ENCODE measurements around the gene ASGR1. TPM values are rescaled to one million over a fixed set of nuclear protein-coding genes. Genes with fewer than 3 reads are reported as not detected.

The ASGR1 gene
- total and polyA plus RNA-seq, 2 donors, result 0.90 to 3.3 TPM

- peaks cover 9 to 42% of the 10 kb centered on the region in 2 donors for H3K4me1 ChIP-seq (ENCODE audit: control insufficient read depth in 2 of 2, insufficient read depth in 2 of 2, low read length in 2 of 2)
- peaks cover under 1 to 2% of the 10 kb centered on the region in 2 donors for H3K36me3 ChIP-seq (ENCODE audit: control insufficient read depth in 2 of 2, insufficient read depth in 2 of 2, low read length in 1 of 2)
- WGBS, result 99% methylated on average over 9 of the region's 9 CpGs
- H3K27ac ChIP-seq (ENCODE audit: low read depth in 1 of 2, low read length in 1 of 2), result no peak overlapping the region
- H3K27me3 ChIP-seq (ENCODE audit: control insufficient read depth in 2 of 2, insufficient read depth in 1 of 2, low read length in 1 of 2), result peaks cover 0 to 3% of the 10 kb centered on the region in 2 donors
- H3K4me3 ChIP-seq (ENCODE audit: low read length in 2 of 2), result no peak overlapping the region
- no peaks in the 10 kb centered on the region for H3K9me3 ChIP-seq (ENCODE audit: control insufficient read depth in 2 of 2, insufficient read depth in 1 of 2, low read length in 1 of 2)
- DNase-seq (ENCODE audit: low read depth in 6 of 9, low spot score in 9 of 9), result no peak
Observed at GRCh38 chr17:7208754-7209460, 29.7 kb upstream of the ASGR1 start.

DNA sequence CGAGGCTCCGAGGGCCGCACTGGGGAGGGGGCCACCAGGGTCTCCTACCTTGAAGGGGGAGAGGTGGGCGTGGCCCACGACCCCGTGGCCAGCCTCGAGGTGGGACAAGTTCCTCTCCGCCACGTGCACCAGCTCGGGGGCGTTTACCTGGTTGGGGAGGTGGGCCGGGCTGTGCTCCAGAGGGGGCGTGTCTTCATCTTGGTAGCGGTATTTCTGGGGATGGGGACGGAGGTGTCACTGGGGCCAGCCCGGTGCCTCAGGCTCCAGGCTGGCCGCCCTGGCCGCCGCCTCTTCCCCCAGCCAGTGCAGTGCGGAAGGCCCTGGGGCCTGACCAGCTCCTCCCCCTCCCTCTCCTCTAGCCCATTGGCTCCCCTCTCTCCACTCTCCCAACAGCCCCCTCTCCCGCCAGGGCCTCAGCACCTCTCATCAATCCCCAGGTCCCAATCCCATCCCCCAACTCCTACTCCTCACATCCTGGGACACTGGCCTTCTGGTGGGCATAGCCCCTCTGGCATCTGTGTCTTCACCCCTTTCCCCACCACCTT is 28.9 kb upstream of the ASGR1 start:
- no peak for DNase-seq (ENCODE audit: low read depth in 6 of 9, low spot score in 9 of 9)
- no peaks in the 10 kb centered on the region for H3K9me3 ChIP-seq (ENCODE audit: control insufficient read depth in 2 of 2, insufficient read depth in 1 of 2, low read length in 1 of 2)
- peaks cover 9% of the 10 kb centered on the region in 2 donors for H3K36me3 ChIP-seq (ENCODE audit: control insufficient read depth in 2 of 2, insufficient read depth in 2 of 2, low read length in 1 of 2)
- no peak overlapping the region for H3K27ac ChIP-seq (ENCODE audit: low read depth in 1 of 2, low read length in 1 of 2)
- peaks cover 2 to 34% of the 10 kb centered on the region in 2 donors for H3K4me1 ChIP-seq (ENCODE audit: control insufficient read depth in 2 of 2, insufficient read depth in 2 of 2, low read length in 2 of 2)
- H3K27me3 ChIP-seq (ENCODE audit: control insufficient read depth in 2 of 2, insufficient read depth in 1 of 2, low read length in 1 of 2), result peaks cover 0 to 3% of the 10 kb centered on the region in 2 donors
- no peak overlapping the region for H3K4me3 ChIP-seq (ENCODE audit: low read length in 2 of 2)
- WGBS, result 91% methylated on average over 21 of the region's 21 CpGs

DNA sequence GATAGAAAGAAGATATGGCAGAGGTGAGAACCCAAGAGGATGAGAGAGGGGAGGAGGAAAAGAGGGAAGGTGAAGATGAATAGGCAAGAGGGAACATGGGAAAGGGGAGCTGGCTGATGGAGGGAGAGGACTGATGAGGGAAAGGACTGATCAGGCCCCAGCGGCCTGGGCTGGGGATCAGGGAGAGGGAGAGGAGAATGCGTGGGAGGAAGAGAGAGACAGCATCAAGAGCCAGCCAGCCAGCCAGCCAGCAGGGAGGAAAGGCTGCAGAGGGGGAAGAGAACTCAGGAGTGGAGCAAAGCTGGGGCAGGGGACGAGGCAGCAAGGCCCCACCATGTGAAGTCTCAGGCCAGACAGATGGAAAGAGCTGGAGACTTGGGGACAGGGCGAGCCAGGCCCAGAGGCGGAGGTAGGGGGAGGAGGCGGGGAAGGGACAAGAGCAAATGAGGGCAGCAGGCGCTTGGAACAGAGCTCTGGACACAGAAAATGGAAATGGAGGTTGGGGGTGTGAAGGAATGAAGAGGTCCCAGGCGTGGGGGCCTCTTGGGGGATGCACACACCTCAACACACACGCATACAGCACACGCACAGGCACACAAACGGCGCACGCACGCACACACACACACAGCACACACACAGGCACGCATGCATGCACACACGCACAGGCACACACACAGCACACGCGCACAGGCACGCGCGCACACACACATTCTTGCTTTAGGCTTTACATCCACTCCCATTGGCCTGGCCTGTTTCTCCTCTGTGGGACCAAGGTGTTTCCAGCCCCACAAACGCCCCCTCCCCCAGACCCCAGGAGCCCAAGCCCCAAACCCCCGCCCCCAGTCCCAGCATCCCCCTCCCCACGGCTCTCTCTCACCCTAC is 28.2 kb upstream of the ASGR1 start:
- H3K36me3 ChIP-seq (ENCODE audit: control insufficient read depth in 2 of 2, insufficient read depth in 2 of 2, low read length in 1 of 2), result peaks cover 16% of the 10 kb centered on the region in 2 donors
- DNase-seq (ENCODE audit: low read depth in 6 of 9, low spot score in 9 of 9), result no peak
- no peaks in the 10 kb centered on the region for H3K9me3 ChIP-seq (ENCODE audit: control insufficient read depth in 2 of 2, insufficient read depth in 1 of 2, low read length in 1 of 2)
- H3K4me3 ChIP-seq (ENCODE audit: low read length in 2 of 2), result no peak overlapping the region
- H3K27ac ChIP-seq (ENCODE audit: low read depth in 1 of 2, low read length in 1 of 2), result no peak overlapping the region
- peaks cover 2 to 33% of the 10 kb centered on the region in 2 donors for H3K4me1 ChIP-seq (ENCODE audit: control insufficient read depth in 2 of 2, insufficient read depth in 2 of 2, low read length in 2 of 2)
- WGBS, result 97% methylated on average over 24 of the region's 24 CpGs
- H3K27me3 ChIP-seq (ENCODE audit: control insufficient read depth in 2 of 2, insufficient read depth in 1 of 2, low read length in 1 of 2), result peaks cover 0 to 3% of the 10 kb centered on the region in 2 donors

DNA sequence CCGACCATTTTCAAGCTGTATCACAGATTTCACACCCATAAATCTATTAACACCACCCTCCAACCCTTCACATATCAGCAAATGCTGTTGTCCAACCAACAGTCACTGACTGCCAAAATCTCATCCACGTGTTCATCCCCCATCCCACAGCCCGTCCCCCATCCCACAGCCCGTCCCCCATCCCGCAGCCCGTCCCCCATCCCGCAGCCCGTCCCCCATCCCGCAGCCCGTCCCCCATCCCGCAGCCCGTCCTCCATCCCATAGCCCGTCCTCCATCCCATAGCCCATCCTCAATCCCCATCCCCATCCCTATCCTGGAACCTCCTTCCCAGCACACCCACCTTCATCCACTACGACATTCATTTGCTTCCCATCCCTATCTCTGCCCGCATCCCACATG is 26.4 kb upstream of the ASGR1 start:
- DNase-seq (ENCODE audit: low read depth in 6 of 9, low spot score in 9 of 9), result no peak
- peaks cover 2 to 23% of the 10 kb centered on the region in 2 donors for H3K4me1 ChIP-seq (ENCODE audit: control insufficient read depth in 2 of 2, insufficient read depth in 2 of 2, low read length in 2 of 2)
- H3K27ac ChIP-seq (ENCODE audit: low read depth in 1 of 2, low read length in 1 of 2), result peak overlapping the region; percentile 66 to 80
- WGBS, result 87% methylated on average over 15 of the region's 15 CpGs
- H3K27me3 ChIP-seq (ENCODE audit: control insufficient read depth in 2 of 2, insufficient read depth in 1 of 2, low read length in 1 of 2), result no peaks in the 10 kb centered on the region
- peaks cover 18 to 30% of the 10 kb centered on the region in 2 donors for H3K36me3 ChIP-seq (ENCODE audit: control insufficient read depth in 2 of 2, insufficient read depth in 2 of 2, low read length in 1 of 2)
- no peaks in the 10 kb centered on the region for H3K9me3 ChIP-seq (ENCODE audit: control insufficient read depth in 2 of 2, insufficient read depth in 1 of 2, low read length in 1 of 2)
- peak overlapping the region; percentile 49 to 61 for H3K4me3 ChIP-seq (ENCODE audit: low read length in 2 of 2)

DNA sequence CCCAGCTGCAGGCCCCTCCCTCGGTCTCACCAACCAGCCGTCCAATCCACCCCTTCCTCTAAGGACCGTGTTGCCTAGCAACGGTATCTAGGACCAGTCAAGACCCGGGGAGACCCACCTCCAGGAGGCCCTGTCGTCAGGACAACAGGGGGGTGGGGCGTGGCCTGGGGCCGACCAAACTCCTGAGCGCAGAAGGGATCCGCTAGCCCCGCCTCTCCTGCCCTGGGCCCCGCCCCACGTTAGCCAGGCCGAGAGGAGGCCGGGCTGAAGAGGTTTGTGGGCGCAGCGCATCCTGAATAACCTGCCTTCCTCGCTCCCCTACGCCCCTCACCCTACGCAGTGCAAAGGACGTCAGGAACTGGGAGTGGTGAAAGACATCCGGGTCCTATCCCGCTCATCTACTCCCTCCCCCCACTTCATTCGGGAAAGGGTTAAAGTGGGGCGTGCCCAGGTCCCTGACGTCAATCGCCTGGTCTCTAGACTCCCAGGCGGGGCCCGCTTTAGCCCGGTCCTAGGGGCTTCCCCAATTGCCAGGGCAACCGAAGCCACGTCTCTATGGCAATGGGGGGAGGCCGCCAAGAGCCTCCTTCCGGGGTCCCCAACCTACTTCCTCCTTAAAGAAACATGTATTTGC is 25.8 kb upstream of the ASGR1 start:
- H3K9me3 ChIP-seq (ENCODE audit: control insufficient read depth in 2 of 2, insufficient read depth in 1 of 2, low read length in 1 of 2), result no peaks in the 10 kb centered on the region
- H3K4me1 ChIP-seq (ENCODE audit: control insufficient read depth in 2 of 2, insufficient read depth in 2 of 2, low read length in 2 of 2), result peaks cover 2 to 19% of the 10 kb centered on the region in 2 donors
- peak overlapping the region; percentile 66 to 80 for H3K27ac ChIP-seq (ENCODE audit: low read depth in 1 of 2, low read length in 1 of 2)
- peak; percentile 71 to 94 (median 83) for DNase-seq (ENCODE audit: low read depth in 6 of 9, low spot score in 9 of 9)
- H3K36me3 ChIP-seq (ENCODE audit: control insufficient read depth in 2 of 2, insufficient read depth in 2 of 2, low read length in 1 of 2), result peaks cover 18 to 33% of the 10 kb centered on the region in 2 donors
- peak overlapping the region; percentile 49 to 61 for H3K4me3 ChIP-seq (ENCODE audit: low read length in 2 of 2)
- no peaks in the 10 kb centered on the region for H3K27me3 ChIP-seq (ENCODE audit: control insufficient read depth in 2 of 2, insufficient read depth in 1 of 2, low read length in 1 of 2)
- under 1% methylated on average over 34 of the region's 34 CpGs for WGBS

DNA sequence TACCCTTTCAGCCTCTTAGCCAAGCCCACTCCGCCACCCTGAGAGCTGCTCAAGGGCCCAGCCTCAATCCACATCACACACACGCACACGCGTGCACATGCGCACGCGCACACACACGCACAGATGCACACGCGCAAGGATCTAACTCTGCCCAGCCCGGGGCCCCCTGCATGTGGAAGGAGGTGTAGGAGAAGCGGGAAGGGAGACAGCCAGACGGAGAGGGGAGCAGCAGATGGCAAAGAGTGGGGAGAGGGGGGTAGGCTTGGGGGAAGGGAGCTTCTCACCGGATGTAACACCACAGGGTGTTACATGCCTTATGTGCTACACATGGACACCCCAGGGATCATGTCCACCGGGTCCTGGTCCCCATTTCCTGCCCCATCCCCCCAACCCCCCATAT is 25.2 kb upstream of the ASGR1 start:
- peaks cover 18 to 36% of the 10 kb centered on the region in 2 donors for H3K36me3 ChIP-seq (ENCODE audit: control insufficient read depth in 2 of 2, insufficient read depth in 2 of 2, low read length in 1 of 2)
- no peaks in the 10 kb centered on the region for H3K27me3 ChIP-seq (ENCODE audit: control insufficient read depth in 2 of 2, insufficient read depth in 1 of 2, low read length in 1 of 2)
- peak overlapping the region; percentile 19 to 66 for H3K27ac ChIP-seq (ENCODE audit: low read depth in 1 of 2, low read length in 1 of 2)
- peak overlapping the region; percentile 49 to 61 for H3K4me3 ChIP-seq (ENCODE audit: low read length in 2 of 2)
- no peak for DNase-seq (ENCODE audit: low read depth in 6 of 9, low spot score in 9 of 9)
- H3K9me3 ChIP-seq (ENCODE audit: control insufficient read depth in 2 of 2, insufficient read depth in 1 of 2, low read length in 1 of 2), result no peaks in the 10 kb centered on the region
- 91% methylated on average over 15 of the region's 15 CpGs for WGBS
- H3K4me1 ChIP-seq (ENCODE audit: control insufficient read depth in 2 of 2, insufficient read depth in 2 of 2, low read length in 2 of 2), result peaks cover 2 to 19% of the 10 kb centered on the region in 2 donors

DNA sequence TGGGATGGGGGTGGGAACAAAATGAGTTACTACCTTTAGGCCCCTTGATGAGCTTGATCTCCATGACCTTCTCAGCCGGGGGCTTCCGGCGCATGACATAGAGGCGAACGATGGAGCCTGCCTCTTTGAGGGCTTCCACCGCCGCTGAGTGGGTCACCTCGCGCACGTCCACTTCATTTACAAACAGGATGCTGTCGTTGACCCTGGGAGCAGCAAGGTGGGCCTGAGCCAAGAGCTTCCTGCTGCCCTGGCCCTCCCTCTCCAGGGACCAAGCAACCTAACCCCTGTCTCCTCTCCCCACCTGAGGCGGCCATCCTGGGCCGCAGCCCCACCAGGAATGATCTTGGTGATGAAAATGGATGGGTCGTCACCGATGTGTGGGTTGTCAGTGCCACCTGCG is 24.2 kb upstream of the ASGR1 start:
- DNase-seq (ENCODE audit: low read depth in 6 of 9, low spot score in 9 of 9), result no peak
- peaks cover 2 to 19% of the 10 kb centered on the region in 2 donors for H3K4me1 ChIP-seq (ENCODE audit: control insufficient read depth in 2 of 2, insufficient read depth in 2 of 2, low read length in 2 of 2)
- 98% methylated on average over 16 of the region's 16 CpGs for WGBS
- no peak overlapping the region for H3K4me3 ChIP-seq (ENCODE audit: low read length in 2 of 2)
- H3K27ac ChIP-seq (ENCODE audit: low read depth in 1 of 2, low read length in 1 of 2), result no peak overlapping the region
- H3K36me3 ChIP-seq (ENCODE audit: control insufficient read depth in 2 of 2, insufficient read depth in 2 of 2, low read length in 1 of 2), result peaks cover 18 to 36% of the 10 kb centered on the region in 2 donors
- no peaks in the 10 kb centered on the region for H3K9me3 ChIP-seq (ENCODE audit: control insufficient read depth in 2 of 2, insufficient read depth in 1 of 2, low read length in 1 of 2)
- no peaks in the 10 kb centered on the region for H3K27me3 ChIP-seq (ENCODE audit: control insufficient read depth in 2 of 2, insufficient read depth in 1 of 2, low read length in 1 of 2)

DNA sequence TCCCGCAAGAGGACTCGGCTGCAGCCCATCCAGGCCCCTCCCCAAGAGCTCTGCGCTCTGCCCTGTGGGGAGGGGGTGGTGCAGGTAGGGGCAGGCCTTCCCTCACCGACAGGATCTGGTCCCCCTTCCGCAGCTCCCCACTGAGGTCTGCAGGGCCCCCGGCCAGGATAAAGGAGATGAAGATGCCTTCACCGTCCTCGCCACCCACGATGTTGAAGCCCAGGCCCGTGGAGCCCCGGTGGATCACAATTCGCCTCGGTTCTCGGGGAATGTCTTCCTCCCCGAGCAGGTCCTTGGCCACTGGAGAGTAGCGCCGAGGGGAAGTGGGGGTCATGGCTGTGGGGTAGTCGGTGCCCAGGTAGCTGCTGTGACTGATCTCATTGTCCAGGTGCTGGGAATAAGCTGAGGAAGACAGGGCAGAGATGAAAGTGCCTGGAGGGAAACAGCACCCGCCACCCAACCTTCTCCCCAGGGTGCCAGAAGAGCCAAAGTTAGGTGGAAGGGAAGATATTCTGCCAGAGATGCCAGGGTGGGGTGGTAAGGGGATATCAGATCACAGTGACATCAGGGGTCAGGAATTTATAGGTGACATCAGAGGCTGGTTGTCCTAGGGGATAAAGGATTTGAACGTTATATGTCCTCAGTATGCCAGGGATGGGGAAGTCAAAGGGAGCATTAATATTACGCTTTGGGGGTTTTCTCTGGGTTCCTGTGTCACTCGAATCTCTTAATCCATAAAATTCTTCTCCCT is 17.7 kb upstream of the ASGR1 start:
- H3K4me1 ChIP-seq (ENCODE audit: control insufficient read depth in 2 of 2, insufficient read depth in 2 of 2, low read length in 2 of 2), result no peaks in the 10 kb centered on the region
- no peaks in the 10 kb centered on the region for H3K27me3 ChIP-seq (ENCODE audit: control insufficient read depth in 2 of 2, insufficient read depth in 1 of 2, low read length in 1 of 2)
- DNase-seq (ENCODE audit: low read depth in 6 of 9, low spot score in 9 of 9), result no peak
- no peaks in the 10 kb centered on the region for H3K9me3 ChIP-seq (ENCODE audit: control insufficient read depth in 2 of 2, insufficient read depth in 1 of 2, low read length in 1 of 2)
- H3K27ac ChIP-seq (ENCODE audit: low read depth in 1 of 2, low read length in 1 of 2), result no peak overlapping the region
- peaks cover 42 to 59% of the 10 kb centered on the region in 2 donors for H3K36me3 ChIP-seq (ENCODE audit: control insufficient read depth in 2 of 2, insufficient read depth in 2 of 2, low read length in 1 of 2)
- H3K4me3 ChIP-seq (ENCODE audit: low read length in 2 of 2), result no peak overlapping the region
- 97% methylated on average over 22 of the region's 22 CpGs for WGBS
